WI38 (cell line): Measurements from ENCODE around the gene HOOK1.
A peak's percentile ranks its signal among the peaks of the same experiment; 100 is the strongest.

Experiments used
- H3K4me3 ChIP-seq: 2 replicates; pipeline ENCODE4 v1.5.1; 2011; ENCODE audit warnings: low read depth, mild to moderate bottlenecking, control low read depth, low read length
- CTCF ChIP-seq: IDR thresholded peaks from 2 replicates; pipeline ENCODE4 v1.5.1; 2012; ENCODE audit warnings: low read depth, mild to moderate bottlenecking, control low read depth, low read length

HOOK1 gene

GRCh38 chr1:59871746-59872145, 57.0 kb downstream of the HOOK1 start:
- TF ChIP-seq CTCF = no peak

GRCh38 chr1:59877108-59877682, 62.4 kb downstream of the HOOK1 start:
- TF ChIP-seq CTCF = no peak
- no peak overlapping the region for H3K4me3 ChIP-seq

More at GRCh38 chr1:59871746-59872145, 57.0 kb downstream of the HOOK1 start:
- H3K4me3 ChIP-seq = no peak overlapping the region

GRCh38 chr1:59878370-59878769, 63.6 kb downstream of the HOOK1 start:
- H3K4me3 ChIP-seq = no peak overlapping the region

GRCh38 chr1:59879574-59879973, 64.8 kb downstream of the HOOK1 start:
- H3K4me3 ChIP-seq = no peak overlapping the region
- 0 out of 2 replicates have a peak, but pooled peaks have one; percentile 19 for TF ChIP-seq CTCF

More at GRCh38 chr1:59878370-59878769, 63.6 kb downstream of the HOOK1 start:
- TF ChIP-seq CTCF = no peak

- no peak overlapping the region for H3K4me3 ChIP-seq
- no peak for TF ChIP-seq CTCF
These were observed 65.3 kb downstream of the HOOK1 start for GRCh38 chr1:59879996-59880505.

- no peak overlapping the region for H3K4me3 ChIP-seq
- TF ChIP-seq CTCF = no peak
These were observed 66.0 kb downstream of the HOOK1 start for GRCh38 chr1:59880735-59881134.

- TF ChIP-seq CTCF = no peak
- H3K4me3 ChIP-seq = no peak overlapping the region
These were observed 70.5 kb downstream of the HOOK1 start for GRCh38 chr1:59885160-59885832.
